Measurements from ENCODE around the gene MPRIP. TPM values are rescaled to one million over a fixed set of nuclear protein-coding genes. Genes with fewer than 3 reads are reported as not detected.

Gene MPRIP
- polyA plus RNA-seq, 1 donor from 2014 or later = 14.4 TPM

DNA sequence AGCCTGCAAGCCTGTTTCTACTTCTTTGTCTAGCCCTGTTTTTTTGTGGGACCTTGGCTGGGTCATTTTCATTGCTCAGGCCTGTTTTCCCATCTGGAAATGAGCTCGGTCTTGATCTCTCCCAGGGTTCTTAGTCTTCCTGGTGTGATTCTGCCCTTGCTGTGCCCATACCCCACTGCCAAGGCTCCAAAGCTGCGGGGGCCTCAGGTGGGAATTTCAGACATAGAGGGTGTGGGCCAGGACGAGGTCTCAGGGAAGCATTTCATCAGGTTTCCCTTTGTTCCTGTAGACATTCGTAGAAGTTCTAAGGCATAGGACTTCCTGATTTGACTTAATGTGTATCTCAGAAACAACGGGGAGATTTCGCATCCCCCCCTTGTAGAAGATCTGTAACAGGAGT, 5.8 kb downstream of the MPRIP start:
- H3K36me3 Mint-ChIP-seq = no peaks in the 10 kb centered on the region
- peak overlapping the region in 1 of 4 donors; percentile 63 for H3K4me3 Mint-ChIP-seq
- peaks cover 50 to 69% (median 64%) of the 10 kb centered on the region in 3 donors for H3K4me1 Mint-ChIP-seq
- no peak overlapping the region for H3K27ac Mint-ChIP-seq
- no peaks in the 10 kb centered on the region for H3K27me3 Mint-ChIP-seq
- H3K9me3 Mint-ChIP-seq = no peaks in the 10 kb centered on the region

DNA sequence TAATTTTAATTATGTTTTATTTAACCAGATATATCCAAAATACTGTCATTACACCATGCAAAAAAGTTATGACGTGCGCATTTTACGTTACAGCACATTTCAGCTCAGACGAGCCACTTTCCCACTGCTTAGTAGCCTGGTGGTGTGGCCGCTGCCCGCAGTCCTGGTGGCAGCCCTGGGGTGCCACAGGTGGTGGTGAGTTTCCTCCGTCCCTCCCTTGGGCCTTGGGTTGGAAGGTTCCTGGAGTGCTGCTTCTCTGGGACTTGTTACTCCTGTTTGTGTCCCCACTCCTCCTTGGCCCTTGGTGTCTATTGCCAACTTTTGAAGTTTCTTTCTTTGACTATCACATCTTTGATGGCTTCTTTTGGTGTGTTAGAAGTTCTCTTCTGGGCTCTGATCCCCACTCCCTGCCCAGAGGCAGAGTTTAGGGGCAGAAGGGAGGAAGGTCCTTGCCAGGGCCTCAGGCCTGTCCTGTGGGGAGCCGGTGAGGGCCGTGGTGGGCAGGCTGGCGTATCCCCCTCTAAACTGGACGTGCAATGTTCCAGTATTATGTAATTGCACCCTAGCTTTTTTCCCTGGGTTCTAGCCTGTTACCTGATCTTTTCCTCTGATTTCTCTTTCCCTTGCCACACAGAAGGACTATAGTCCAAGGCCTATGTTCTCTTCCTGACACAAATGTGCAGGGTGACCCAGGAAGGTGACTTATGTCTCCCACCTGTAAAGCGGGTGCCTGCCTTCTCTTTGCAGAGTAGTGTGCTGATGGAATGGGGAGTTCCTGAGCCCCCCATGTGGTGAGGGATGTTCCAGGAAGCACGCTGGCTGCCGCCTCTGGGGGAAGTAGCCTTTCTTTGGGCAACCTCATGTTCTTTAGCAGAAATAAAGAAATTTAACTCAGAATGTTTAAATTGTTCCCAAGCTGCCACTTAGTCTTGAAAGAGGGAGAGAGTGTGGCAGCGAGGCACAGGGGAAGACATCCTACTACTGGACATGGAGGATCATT, 8.4 kb downstream of the MPRIP start:
- Mint-ChIP-seq H3K4me3 (peak overlapping the region in 3 of 4 donors; percentile 32 to 63 (median 33)), H3K4me1 (peaks cover 43 to 56% (median 49%) of the 10 kb centered on the region in 3 donors), H3K36me3 (no peaks in the 10 kb centered on the region), H3K27me3 (no peaks in the 10 kb centered on the region), H3K27ac (peak overlapping the region in 1 of 3 donors; percentile 42), H3K9me3 (no peaks in the 10 kb centered on the region)

DNA sequence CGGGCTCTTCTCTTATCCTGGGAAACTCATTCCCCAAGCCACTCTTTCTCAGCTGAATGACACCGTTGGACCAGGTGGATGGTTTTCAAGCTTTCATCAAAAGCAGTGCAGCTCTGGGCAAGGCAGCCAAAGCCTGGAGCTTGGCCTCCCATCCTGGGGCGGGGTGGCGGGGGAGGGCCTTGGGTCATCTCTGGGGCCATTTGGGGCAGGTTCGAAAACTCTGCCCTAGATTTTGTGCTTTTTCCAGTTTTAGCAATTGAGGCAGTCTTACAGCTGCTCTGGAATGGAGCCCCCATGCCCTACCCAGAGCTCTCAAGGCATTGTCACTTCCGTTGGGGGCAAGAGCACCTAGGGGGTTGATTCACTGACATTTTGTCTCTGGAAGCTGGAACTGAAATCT, 9.1 kb downstream of the MPRIP start:
- Mint-ChIP-seq H3K36me3 (no peaks in the 10 kb centered on the region), H3K4me1 (peaks cover 38 to 52% (median 44%) of the 10 kb centered on the region in 3 donors), H3K4me3 (peak overlapping the region in 1 of 4 donors; percentile 51), H3K27ac (no peak overlapping the region), H3K9me3 (no peaks in the 10 kb centered on the region), H3K27me3 (no peaks in the 10 kb centered on the region)

DNA sequence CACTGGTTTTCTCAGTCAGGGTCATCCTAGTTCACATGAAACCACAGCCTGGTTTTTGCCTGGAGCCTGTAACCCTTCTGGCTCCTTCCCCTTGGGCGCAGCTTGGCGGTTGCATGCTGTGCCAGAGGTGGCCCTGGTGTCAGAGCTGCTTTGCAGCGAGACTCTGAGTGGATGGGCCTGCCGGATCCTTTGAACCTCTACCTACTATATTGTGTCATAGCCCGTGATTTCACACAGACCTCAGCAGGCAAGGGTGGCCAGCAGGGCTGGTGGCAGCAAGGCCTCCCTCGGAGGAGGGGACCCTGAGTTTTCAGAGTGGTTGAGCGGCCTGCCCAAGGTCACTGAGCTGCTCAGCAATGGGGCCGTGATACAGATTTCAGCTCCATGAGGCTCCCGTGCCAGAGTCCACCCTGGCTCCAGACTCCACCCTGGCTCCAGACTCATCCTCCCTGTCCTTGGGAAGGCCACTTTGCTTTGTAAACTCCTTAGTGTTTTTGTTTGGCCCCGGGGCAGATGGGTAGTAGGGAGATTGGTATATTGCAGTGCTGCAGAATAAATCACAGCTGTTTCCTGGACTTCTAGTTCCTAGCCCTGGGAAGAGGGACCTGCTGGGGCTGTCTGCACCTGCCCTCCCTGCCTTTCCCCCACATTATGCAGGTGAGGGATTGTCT, 9.7 kb downstream of the MPRIP start:
- Mint-ChIP-seq H3K9me3 (no peaks in the 10 kb centered on the region), H3K4me1 (peaks cover 37 to 50% (median 39%) of the 10 kb centered on the region in 3 donors), H3K36me3 (no peaks in the 10 kb centered on the region), H3K4me3 (peak overlapping the region in 2 of 4 donors; percentile 17 to 39), H3K27me3 (no peaks in the 10 kb centered on the region), H3K27ac (no peak overlapping the region)

DNA sequence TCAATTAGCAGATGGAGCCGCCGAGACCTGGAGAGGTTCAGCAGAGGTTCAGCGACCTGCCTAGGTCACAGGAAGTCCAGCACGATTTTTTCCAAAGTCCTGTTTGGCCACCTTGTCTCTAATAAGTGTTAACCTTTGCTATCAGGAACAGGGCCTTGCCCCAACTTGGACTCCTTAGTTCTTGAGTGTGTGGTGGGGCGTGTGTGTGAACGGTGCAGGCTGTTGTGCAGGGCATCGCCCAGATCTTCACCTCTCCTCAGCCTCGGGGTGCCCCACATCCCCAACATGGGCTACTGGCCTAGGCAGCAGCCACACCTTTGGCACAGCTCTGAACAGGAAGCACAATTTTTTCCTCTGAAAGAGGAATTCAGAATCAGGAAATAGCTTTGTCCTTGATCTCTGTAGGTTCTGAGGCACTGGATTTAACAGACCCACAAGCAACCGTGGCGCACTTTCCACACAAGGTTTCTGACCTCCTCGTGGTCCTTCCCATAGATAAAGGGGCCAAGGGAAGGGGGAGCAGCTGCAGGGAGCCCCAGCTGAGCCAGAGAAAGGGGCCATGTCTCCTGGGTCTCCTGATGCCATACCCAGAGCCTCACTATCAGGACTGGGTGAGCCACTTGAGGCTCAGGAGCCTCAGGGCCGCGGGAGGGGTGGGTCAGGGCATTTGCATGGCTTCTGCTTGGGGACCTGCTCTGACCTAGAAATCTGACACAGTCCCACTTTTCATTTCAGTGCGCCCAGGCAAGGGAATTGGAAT, 10.4 kb downstream of the MPRIP start:
- Mint-ChIP-seq H3K9me3 (no peaks in the 10 kb centered on the region), H3K27ac (peak overlapping the region in 1 of 3 donors; percentile 37), H3K36me3 (no peaks in the 10 kb centered on the region), H3K4me3 (peak overlapping the region in 2 of 4 donors; percentile 17 to 39), H3K4me1 (peaks cover 32 to 45% (median 36%) of the 10 kb centered on the region in 3 donors), H3K27me3 (no peaks in the 10 kb centered on the region)

DNA sequence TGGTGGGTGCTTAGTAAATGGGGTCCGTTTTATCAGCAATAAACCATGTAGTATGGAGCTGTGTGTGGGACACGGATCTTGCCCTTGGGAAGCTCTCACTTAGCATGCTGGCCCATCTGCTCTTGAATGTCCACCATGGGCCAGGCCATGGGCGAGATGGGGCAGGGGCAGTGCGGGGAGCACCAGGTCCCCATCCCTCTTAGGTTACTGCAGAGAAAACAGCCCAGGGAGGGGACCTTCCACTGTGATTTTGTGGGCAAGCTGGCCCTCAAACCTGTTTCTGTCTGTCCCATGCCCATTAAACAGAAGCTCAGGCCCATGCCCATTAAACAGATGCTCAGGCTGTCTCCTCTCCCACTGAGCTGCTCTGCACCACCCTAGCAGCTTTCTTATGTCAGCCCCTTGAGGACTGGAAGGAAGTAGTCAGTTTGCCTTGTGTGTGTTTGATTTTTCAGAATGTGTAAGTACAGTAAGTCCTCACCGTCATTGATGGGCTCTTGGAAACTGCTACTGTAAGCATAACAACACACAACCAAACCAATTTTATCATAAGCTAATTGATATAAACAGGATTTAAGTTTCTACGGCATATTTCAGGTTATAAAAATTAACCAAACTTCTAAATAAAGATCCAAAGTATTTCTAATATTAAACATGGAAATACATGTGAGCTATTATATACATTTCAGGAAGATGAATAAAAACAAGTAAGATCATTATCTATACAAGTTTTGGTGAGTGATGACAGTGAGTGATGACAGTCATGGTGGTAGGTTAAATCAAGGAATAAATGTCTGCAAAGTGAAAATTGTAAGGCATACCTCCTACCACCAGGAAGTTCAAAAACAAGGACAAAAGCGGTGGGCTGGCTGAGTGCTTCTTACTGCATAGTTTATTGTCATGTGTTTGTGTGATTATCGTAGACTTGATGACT, 11.5 kb downstream of the MPRIP start:
- peak overlapping the region in 1 of 4 donors; percentile 67 for H3K4me3 Mint-ChIP-seq
- peak overlapping the region in 1 of 3 donors; percentile 88 for H3K27ac Mint-ChIP-seq
- peaks cover 27 to 36% (median 31%) of the 10 kb centered on the region in 3 donors for H3K4me1 Mint-ChIP-seq
- H3K36me3 Mint-ChIP-seq = no peaks in the 10 kb centered on the region
- H3K27me3 Mint-ChIP-seq = no peaks in the 10 kb centered on the region
- no peaks in the 10 kb centered on the region for H3K9me3 Mint-ChIP-seq

DNA sequence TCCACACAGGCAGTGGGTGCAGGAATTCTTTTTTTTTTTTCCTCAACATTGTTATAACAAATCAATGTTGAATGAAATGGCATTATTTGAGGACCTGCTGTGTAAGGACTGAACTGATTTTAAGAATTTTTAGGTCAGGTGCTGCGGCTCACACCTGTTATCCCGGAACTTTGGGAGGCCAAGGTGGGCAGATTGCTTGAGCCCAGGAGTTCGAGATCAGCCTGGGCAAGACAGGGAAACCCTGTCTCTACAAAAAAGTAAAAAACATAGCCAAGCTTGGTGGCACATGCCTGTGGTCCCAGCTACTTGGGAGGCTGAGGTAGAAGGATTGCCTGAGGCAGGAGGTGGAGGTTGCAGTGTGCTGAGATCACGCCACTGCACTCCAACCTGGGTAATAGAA, 12.4 kb downstream of the MPRIP start:
- H3K4me3 Mint-ChIP-seq = no peak overlapping the region
- no peaks in the 10 kb centered on the region for H3K36me3 Mint-ChIP-seq
- no peaks in the 10 kb centered on the region for H3K27me3 Mint-ChIP-seq
- peaks cover 23 to 32% (median 23%) of the 10 kb centered on the region in 3 donors for H3K4me1 Mint-ChIP-seq
- H3K9me3 Mint-ChIP-seq = no peaks in the 10 kb centered on the region
- no peak overlapping the region for H3K27ac Mint-ChIP-seq

DNA sequence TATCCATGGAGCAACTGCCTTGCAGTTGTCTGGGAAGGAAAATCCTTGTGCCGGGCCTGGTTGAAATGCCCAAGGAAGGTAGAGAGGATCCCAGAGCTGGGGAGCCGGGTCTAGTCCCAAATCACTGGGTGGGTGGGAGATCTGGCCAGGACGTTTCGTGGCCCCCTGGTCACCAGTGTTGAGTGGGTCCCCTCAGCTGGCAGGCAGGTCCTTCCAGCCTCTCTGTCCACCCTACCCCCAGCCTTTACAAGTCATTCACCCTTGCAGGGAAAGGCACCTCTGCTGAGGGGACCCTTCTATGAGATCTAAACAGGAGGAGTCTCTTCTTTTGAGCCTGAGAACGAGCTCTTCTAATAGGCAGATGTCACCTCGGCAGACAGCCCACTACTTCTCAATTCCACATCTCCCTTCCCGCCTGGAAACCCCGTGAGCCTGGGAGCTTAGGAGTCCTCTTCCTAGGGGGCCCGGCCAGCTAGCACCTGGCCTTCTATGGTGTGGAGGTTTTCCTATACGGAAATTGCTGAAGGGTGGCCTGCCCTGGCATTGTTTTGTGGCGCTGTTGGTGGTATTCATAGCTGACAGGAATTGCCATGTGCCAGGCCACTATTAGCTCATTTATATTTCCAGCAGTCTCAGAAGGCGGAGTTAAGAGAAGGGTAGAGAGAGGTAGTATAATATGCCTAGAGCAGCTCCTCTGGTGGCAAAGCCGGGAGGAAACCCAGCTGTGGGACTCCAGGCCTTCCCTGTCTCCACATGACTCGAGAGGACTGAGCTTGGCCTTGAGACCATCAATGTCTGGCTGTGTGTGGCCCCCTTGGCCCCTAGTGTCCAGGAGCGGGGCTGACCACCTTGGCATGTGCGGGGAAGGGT, 13.3 kb downstream of the MPRIP start:
- Mint-ChIP-seq H3K27me3 (no peaks in the 10 kb centered on the region), H3K9me3 (no peaks in the 10 kb centered on the region), H3K4me1 (peaks cover 21 to 35% (median 22%) of the 10 kb centered on the region in 3 donors), H3K4me3 (no peak overlapping the region), H3K36me3 (no peaks in the 10 kb centered on the region), H3K27ac (peak overlapping the region in 1 of 3 donors; percentile 50)

DNA sequence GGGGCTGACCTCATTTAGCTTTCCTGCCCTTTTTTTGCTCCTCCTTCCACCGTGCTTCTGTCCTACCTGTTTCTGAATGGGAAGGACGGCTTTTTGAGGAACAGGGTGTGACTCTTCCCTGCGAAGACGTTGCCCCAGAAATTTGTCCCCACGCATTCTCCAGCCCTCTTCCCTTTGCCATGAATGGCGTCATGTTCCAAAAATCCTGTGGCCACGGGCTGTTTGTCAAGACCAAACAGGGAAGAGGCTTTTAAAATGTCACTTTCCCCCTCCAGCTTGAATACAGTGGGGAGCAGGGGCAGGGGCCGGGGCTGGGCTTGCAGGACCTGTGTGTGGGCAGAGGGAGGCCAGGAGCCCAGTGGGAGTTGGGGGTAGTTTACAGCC, 13.9 kb downstream of the MPRIP start:
- H3K4me1 Mint-ChIP-seq = peaks cover 17 to 35% (median 18%) of the 10 kb centered on the region in 3 donors
- no peak overlapping the region for H3K27ac Mint-ChIP-seq
- no peaks in the 10 kb centered on the region for H3K36me3 Mint-ChIP-seq
- H3K4me3 Mint-ChIP-seq = no peak overlapping the region
- no peaks in the 10 kb centered on the region for H3K27me3 Mint-ChIP-seq
- no peaks in the 10 kb centered on the region for H3K9me3 Mint-ChIP-seq

DNA sequence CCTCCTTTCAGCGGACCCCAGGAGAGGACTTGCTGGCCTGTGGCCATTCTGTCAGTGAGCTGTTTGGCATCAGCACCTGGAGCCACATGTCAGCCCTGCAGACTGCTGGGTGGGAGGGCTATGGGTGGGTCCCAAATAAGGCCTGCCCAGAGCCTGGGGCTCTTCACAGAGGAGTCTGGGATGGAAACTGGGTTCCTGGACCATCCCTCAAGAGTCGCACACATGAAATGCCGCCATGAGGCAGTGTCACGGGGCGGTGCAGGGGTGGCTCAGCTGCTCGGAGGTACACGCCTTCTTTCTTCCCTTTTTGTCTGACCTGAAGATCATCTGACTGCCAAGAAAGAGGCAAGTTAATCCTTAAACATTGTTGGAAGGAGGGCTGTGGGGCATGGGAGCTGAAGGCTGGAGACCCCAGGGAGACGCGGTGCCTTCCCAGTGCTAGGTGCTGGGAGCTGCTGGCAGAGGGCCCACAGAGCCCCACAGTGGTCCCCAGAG, 14.8 kb downstream of the MPRIP start:
- Mint-ChIP-seq H3K36me3 (no peaks in the 10 kb centered on the region), H3K9me3 (no peaks in the 10 kb centered on the region), H3K4me3 (no peak overlapping the region), H3K27me3 (no peaks in the 10 kb centered on the region), H3K27ac (peak overlapping the region in 2 of 3 donors; percentile 10 to 86), H3K4me1 (peaks cover 20 to 35% (median 22%) of the 10 kb centered on the region in 3 donors)

DNA sequence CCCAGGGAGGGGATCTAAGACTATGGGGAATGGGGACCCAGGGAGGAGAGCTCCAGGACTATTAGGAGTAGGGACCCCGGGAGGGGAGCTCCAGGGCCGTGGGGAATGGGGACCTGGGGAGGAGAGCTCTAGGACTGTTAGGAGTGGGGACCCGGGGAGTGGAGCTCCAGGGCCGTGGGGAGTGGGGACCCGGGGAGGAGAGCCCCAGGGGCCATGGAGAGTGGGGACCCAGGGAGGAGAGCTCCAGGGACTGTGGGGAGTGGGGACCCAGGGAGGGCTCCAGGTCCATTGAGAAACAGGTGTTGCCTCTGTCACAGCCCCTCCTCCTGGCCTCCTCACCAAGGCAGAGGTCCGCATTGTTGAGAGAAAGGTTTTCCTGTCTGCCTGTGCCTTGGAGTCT, 16.0 kb downstream of the MPRIP start:
- no peaks in the 10 kb centered on the region for H3K36me3 Mint-ChIP-seq
- no peaks in the 10 kb centered on the region for H3K27me3 Mint-ChIP-seq
- peaks cover 21 to 40% (median 27%) of the 10 kb centered on the region in 3 donors for H3K4me1 Mint-ChIP-seq
- H3K4me3 Mint-ChIP-seq = no peak overlapping the region
- no peaks in the 10 kb centered on the region for H3K9me3 Mint-ChIP-seq
- peak overlapping the region in 1 of 3 donors; percentile 52 for H3K27ac Mint-ChIP-seq

DNA sequence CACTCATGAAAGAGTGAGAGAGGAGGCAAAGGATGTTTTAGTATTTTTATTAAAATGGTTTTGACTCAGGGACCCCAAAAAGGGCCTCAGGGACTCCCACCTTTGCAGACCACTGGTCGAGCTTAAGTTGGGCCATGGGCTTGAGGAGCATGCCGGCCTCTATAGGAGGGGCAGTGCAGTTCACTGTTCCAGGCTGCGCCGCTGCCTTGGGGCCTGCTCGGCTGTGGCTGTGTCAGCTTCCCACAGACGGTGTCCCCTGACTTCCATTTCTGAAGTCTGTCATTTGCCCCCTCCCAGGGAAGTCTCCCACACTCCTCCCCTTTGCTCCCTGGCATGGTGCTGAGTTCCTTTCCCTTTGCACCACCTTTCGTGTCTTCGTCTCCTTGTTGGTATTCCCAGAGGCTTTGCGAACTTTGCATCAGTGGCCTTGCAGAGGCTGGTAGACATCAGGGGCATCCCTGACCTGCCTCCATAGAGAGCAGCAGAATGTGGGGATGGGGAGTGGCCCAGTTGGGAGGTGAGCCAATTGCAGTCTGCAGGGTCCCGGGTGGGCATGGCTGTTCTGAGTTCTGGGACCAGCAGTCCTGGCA, 17.1 kb downstream of the MPRIP start:
- no peak overlapping the region for H3K4me3 Mint-ChIP-seq
- H3K36me3 Mint-ChIP-seq = no peaks in the 10 kb centered on the region
- H3K4me1 Mint-ChIP-seq = peaks cover 22 to 39% (median 23%) of the 10 kb centered on the region in 3 donors
- no peaks in the 10 kb centered on the region for H3K9me3 Mint-ChIP-seq
- H3K27ac Mint-ChIP-seq = peak overlapping the region in 1 of 3 donors; percentile 67
- no peaks in the 10 kb centered on the region for H3K27me3 Mint-ChIP-seq

Measured in IgD-negative memory B cell (primary cell).